HG03378 (cell line): ENCODE data around the gene UPK3B.
"Not testable (repeated sequence)": the region's sequence is repeated elsewhere in the genome, so short reads cannot be mapped to it uniquely, and the experiment has no call there.

ENCODE experiments used
- ATAC-seq: cut with Tn5 transposase; IDR thresholded peaks from one replicate; pipeline ENCODE4 v1.9.1; 2021; ENCODE audit warnings: mild to moderate bottlenecking, moderate library complexity; ENCODE audit not compliant: unreplicated experiment

UPK3B gene

DNA sequence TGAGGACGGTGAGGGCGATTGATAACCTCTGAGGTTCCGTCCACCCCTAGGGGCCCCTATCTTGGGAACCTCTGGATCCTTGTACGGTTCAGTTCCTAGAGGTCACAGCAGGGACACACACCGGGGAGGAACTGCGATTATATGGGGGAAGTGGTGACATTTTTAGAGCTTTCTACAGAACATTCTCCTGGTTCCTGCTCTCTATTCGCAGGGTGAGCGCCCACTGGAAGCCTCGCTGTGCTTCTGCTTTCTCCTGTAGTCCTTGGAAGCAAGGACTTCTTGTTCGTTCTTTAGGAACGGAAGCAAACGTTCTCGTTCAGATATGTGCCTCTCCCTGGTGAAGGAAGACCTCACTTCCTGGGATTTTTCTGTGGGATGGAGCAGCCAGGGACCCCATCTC is 22.4 kb upstream of the UPK3B start:
- ATAC-seq: not testable (repeated sequence)

DNA sequence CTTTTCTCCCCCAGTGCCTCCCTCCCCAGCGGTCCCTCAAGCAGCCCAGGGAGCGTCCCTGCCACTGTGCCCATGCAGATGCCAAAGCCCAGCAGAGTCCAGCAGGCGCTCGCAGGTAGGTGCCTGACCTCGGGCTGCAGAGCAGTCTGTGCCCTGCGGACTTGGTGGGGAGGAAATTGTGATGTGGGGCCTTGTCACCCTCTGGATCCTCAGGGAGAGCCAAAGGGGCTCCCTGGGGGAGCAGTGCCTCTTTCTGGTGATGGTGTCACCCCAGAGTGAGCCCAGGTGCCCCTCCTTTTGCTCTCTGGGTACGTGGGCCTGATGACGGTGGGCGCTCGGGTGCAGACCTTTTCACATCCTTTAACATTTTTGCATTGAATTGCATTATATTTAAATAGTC is 18.2 kb upstream of the UPK3B start:
- not testable (repeated sequence) for ATAC-seq

DNA sequence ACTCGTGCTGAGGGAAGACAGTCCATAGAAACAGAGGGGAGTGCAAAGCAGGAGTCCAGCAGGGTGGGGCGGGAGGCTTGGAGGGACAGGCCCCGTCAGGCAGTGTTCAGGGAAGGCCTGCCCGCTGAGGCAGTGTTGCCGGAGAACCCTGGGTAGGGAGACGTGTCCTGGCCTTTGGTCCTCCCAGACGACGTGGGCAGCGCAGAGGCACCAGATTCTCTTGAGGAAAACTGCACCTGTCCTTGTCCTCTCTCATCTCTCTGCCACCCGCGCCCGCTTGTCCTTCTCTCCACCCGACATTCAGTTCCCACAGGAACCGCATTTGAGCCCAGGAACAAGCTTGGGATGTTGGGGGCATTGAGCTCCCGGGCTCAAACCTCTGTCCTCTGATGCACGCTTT is 14.6 kb upstream of the UPK3B start:
- ATAC-seq: not testable (repeated sequence)

DNA sequence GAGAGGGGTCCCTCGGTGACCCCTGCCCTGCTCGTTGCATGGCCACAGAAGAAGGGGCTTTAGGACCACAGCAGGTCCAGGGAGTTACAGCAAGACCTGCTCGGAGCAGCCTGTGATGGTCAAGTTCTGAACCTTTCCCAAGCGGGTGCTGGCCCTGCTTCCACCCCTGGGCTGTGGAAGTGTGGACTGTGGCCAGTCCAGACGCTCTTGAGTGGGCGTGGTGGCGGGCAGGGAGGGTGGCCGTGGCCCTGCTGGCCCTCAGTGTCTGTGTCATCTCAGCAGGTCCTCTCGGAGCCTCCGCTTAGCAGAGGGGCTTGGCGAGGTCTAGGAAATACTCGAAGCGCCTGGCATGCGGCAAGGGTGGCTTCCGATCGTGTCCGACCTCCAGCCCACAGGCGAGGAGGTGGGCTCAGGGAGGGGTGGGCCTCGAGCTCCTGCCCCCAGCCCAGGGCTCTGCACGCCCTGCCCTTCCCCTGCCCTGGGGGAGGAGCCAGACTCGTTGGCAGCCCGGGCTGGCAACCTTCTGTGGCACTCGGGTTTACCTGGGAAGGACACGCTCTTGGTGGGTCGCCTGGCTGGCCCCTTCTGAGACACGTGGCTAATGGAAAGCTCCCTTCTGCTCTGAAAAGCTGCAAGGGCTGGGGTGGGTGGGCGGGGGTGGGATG is 12.3 kb upstream of the UPK3B start:
- ATAC-seq: not testable (repeated sequence)

DNA sequence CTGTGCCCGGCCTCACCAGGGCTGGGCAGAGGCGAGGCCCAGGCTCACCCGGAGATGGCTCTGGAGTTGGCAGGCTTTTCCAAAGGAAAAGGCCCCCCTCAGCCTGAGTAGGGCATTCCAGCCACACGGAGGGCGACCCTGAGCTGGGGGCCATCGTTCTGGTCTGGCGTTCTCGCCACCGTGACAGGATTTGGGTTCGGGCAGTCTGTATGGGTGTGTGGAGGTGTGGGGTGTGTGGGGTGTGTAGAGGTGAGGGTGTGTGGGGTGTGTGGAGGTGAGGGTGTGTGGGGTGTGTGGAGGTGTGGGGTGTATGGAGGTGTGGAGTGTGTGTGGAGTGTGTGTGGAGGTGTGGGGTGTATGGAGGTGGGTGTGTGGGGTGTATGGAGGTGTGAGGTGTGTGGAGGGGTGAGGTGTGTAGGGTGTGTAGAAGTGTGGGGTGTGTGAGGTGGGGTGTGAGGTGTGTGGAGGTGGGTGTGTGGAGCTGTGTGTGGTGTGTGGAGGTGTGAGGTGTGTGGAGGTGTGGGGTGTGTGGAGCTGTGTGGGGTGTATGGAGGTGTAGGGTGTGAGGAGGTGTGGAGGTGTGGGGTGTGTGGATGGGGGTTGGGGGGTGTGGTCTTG is 11.7 kb upstream of the UPK3B start:
- not testable (repeated sequence) for ATAC-seq

DNA sequence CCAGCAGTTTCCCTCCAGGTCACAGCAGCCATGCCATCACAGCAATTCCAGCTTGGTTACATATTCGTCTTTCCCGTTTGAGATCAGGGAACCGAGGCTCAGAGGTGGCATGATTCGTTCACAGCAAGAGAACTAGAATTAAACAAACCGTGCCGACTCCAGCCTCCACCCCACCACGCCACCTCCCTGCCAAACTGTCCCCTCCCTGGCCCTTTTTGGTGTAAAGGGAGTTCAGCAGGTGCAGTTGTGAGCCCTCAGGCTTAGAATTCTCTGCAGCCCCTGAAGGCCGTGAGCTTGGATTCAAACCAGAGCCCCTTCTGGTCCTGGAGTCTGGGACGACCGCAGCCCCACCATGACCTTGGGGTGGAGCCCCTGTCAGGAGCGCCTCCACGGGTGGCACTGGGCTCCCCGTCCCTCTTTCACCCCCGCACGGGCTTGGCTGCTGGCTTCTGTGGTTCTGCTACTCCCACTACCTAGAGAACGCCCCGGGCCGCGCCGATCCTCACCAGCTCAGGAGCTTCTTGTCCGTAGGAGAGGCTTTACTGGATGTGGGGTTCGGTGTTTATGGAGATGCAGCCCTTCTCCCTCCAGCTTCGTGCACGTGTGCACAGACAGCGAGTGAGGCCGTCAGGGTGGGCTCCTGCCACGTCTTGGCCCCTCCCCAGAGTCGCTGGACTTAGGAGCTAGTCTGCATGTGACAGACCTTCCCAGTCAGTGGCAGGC is 11.0 kb upstream of the UPK3B start:
- ATAC-seq: not testable (repeated sequence)

DNA sequence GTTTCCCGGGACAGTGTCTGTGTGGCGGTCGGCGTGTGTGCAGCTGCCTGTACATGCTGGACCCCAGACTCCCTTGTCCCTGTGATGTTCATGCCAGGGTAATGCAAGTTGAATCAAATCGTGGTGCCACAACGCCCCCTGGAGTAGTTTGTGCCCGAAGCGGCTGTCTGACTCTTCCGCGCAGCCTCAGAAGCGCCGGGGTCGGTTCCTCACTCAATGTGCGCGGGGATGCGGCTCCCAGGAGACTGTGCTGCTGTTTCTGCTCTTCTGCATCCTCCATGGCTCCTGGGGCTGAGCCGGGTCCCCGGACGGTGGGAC is 10.5 kb upstream of the UPK3B start:
- peak; percentile 43 for ATAC-seq

DNA sequence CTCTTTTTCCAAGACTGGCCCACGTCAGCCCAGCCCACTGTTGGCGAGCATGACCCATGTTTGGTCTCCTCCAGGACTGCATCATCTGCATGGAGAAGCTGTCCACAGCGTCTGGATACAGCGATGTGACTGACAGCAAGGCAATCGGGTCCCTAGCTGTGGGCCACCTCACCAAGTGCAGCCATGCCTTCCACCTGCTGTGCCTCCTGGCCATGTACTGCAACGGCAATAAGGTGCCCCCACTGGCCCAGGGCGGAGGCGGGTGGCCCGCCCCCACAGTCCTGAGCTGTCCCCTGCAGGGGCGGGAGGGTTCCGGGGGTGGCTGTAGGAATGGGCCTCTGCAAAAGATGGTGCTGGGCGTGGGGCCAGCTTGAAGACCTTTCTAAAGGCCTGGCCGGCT is 8.1 kb upstream of the UPK3B start:
- ATAC-seq: not testable (repeated sequence)

DNA sequence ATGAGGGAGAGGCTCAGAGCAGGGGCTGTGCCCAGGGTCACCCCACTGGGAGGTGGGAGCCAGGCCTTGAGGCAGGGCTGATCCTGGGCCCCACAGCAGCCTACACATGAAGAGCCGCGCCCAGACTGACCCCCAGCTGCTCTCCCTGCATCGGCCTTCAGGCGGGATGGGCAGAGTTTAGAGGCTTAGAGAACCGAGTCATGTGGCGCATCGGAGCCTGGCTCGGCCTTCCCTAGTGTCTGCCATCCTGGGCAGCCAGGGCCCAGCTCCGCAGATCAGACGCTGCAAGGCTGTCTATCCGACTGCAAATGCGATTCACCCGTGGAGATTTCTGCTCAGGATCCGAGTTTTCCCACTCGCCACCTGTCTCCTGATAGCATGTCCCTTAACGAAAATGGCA is 7.5 kb upstream of the UPK3B start:
- ATAC-seq: not testable (repeated sequence)

DNA sequence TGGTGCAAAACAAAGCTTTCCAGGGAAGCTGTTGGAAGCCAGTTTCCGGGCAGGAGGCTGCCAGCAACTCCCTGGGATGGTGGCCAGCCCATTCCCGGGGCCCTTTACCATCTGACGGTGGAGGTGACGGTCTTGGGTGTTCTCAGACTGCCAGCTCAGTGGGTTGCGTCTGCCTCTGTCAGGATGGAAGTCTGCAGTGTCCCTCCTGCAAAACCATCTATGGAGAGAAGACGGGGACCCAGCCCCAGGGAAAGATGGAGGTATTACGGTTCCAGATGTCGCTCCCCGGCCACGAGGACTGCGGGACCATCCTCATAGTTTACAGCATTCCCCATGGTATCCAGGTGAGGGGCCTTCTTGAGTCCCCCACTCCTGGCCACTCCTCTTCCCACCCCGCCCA is 7.1 kb upstream of the UPK3B start:
- not testable (repeated sequence) for ATAC-seq

DNA sequence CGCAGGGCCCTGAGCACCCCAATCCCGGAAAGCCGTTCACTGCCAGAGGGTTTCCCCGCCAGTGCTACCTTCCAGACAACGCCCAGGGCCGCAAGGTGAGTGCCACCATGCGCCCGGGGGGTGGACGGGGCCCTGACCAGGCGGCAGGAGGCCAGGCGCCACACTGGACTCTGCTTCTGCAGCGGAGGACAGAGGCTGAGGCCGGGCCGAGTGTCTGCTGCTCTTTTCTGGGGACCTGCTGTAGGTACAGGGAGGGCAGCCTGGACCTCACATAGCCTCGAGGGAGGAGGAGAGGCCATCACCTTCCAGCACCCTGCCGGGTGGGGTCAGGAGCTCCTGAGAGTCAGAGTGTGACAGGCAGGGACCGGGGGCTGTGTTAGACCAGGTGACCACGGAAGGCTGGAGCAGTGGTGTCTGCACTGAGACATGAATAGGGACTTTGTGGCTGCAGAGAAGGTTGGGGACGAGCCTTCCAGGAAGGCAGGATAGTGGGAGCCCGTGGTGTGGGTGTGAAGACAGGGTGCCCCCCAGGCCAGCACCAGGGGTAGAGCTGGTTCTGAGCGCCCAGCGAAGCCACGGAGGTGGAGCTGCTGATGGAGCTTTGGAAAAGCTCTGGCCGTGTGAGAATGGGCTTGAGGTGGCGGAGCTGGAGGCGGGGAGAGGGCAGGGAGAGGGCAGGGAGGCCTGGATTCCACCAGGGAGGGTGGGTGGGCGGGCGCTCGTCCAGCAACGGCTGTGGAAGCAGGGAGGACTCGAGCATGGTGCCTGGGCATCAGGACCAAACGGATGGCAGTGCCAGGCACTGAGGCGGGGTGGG is 5.8 kb upstream of the UPK3B start:
- ATAC-seq: not testable (repeated sequence)

DNA sequence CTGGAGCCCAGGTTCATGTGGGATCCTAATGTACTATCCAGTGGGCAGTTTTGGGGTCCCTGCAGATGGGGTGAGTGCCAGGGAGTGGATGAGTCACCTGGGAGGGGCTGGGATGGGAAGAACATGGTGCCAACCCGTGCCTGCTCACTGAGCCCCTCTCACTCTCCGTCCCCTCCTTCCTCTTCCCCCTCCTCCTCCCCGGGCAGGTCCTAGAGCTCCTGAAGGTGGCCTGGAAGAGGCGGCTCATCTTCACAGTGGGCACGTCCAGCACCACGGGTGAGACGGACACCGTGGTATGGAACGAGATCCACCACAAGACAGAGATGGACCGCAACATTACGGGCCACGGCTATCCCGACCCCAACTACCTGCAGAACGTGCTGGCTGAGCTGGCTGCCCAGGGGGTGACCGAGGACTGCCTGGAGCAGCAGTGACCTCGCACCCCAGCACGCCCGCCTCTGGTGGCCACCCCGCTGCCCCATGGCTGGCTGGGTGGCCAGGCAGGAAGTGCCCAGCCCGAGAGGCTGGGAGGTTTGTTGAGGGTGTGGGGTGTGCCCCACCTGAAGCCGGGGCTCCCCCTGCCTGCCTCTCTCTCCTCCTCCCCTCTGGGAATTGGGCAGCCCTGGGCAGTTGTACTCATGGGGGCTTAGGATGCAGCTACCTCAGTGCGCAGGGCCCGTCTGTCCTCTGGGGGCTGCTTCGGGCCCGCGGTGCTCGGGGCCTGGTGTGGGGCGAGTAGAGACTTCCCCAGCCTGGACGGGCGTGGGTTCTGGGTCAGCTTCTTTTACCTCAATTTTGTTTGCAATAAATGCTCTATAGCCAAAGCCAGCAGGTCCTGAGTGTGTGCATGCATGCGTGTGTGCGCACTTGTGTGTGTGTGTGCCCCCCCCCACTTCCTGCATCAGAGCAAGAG is 4.9 kb upstream of the UPK3B start:
- ATAC-seq: no peak

DNA sequence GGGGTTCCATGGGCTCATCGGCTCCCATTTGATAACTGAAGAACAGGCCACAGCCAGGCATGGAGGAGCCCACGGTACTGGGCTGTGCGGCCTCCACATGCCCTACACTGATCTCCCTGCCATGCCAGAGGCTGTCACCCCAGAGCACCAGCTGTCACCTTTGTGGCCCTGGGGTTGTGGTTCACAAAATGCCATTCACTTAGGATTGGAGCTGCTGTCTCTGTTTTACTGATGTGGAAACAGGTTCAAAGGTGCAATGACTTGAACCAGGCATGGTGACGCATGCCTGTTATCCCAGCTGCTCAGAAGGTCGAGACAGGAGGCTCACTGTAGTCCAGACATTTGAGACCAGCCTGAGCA is 4.3 kb upstream of the UPK3B start:
- ATAC-seq: no peak

DNA sequence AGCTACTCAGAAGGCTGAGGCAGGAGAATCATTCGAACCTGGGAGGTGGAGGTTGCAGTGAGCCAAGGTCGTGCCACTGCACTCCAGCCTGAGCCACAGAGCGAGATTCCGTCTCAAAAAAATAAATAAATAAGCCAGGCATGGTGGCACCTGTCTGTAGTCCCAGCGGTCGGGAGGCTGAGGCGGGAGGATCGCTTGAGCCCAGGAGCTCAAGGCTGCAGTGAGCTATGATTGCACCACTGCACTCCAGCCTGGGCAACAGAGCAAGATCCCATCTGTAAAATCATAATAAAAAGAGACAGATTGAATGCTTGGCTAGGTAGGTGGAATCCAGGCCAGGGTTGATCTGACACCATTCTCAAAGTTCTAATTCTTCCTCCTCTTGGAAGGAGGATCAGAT is 3.7 kb upstream of the UPK3B start:
- ATAC-seq: not testable (repeated sequence)

DNA sequence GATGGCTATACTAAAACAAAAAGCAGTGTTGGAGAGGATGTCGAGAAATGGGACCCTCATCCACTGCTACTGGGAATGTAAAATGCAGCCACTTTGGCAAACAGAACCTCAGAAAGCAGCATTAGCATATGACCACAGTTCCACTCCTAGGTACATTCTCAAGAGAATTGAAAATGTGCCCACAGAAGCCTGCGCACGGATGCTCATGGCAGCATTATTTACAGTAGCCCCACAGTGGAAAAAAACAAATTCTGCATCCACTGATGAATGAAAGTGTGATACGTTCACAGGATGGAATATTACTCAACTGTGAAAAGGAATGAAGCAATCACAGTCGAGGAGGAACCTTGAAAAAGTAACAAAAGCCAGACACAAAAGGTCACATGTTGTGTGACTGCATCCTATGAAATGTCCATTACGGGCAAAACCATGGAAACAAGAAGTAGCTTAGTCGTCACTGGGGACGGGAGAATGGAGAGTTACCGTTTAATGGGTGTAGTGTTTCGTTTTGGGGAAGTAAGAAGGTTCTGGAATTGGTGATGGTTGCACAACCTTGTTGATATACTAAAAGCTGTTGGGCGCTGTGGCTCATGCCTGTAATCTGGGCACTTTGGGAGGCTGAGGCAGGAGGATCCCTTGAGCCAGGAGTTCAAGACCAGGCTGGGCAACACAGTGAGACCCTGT is 2.5 kb upstream of the UPK3B start:
- no peak for ATAC-seq

DNA sequence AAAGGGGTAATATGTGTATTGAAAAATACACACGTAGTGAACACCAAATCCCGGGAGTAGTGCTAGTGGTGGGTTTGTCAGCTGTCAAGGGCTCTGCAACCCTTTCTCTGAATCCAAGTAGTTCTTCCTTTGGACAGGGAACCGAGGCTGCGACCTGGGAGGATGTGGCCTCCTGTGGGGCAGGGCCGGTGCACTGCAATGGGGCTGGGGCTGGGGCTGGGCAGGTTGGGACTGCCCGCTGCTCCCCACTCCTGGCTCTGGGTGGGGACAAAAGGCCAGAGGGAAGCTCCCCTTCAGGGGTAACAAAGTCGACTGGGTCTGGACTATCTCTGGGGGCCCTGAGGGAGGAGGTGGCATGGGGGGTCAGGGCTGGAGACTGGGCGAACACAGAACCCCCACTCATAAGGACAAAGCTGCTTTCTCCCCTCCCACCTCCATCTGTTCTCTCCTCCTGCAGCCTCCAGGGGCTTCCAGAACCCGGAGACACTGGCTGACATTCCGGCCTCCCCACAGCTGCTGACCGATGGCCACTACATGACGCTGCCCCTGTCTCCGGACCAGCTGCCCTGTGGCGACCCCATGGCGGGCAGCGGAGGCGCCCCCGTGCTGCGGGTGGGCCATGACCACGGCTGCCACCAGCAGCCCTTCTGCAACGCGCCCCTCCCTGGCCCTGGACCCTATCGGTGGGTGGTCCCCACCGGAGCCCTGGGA is 1.0 kb downstream of the UPK3B start:
- not testable (repeated sequence) for ATAC-seq

DNA sequence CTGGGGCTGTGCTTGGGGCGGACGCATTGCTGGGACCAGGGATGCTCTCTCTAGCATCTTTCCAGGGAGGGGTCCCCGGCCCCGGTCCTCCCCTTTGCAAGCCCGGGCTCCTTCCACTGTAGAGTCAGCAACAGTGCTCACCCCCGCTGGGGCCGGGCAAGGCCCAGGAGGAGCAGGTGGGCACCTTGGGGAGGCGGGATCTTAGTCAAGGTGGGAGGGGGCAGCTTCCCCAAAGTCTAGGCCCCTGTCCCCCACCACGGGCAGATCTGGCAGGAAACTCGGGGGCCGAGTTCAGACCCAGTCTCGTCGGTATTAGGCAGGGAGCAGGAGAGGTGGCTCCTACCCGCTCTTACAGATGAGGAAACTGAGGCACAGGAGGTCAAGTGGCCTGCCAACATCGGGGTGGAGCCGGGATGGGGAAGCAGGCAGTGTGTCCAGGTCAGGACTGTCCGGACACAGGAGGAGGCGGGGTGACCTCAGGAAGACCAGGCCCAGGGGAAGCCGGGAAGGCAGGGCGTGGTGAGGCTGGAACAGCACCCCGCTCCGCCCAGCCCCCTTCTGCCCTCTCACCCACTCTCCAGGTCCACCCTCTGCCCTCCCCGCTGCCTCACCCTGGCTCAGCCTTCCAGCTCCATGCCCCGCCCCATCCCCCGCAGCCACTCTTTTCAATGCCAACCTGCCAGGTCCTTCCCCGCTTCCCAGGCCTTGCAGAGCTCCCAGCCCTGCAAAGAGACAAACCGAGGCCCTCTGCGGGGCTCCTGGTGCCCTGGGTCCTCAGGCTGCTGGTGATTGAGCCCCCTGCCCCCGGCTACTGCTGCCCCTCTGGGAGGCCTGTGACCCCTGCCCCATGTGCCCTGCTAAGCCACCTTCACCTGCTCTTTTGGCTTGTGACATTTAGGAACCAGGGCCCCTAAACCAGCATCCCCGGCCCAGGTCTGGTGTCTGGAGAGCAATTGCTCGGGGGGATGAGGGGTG is 1.8 kb downstream of the UPK3B start:
- ATAC-seq: not testable (repeated sequence)
